ENCODE measurements around the gene FAM83C. TPM values are rescaled to one million over a fixed set of nuclear protein-coding genes. Genes with fewer than 3 reads are reported as not detected.
A peak's percentile ranks its signal among the peaks of the same experiment; 100 is the strongest.

FAM83C gene
- total RNA-seq, 1 donor = not detected

DNA sequence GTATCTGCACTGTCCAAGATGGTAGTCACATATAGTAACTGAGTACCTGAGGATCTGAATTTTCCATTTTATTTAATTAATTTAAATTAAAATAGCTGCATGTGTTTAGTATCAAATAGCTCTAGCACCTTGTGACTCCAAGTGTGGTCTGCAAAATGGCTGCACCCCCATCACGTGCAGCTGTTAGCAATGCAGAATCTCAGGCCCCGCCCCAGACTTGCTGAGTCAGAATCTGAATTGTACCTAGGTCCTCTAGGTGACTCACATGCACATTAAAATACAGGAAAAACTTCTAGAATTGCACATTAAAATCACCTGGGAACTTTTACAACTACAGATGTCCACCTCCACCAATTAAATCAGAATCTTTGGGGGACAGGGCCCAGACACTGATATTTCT lies 19.2 kb upstream of the FAM83C start:
- DNase-seq (ENCODE audit: low read depth) = no peak
- TF ChIP-seq, protein P1, sequence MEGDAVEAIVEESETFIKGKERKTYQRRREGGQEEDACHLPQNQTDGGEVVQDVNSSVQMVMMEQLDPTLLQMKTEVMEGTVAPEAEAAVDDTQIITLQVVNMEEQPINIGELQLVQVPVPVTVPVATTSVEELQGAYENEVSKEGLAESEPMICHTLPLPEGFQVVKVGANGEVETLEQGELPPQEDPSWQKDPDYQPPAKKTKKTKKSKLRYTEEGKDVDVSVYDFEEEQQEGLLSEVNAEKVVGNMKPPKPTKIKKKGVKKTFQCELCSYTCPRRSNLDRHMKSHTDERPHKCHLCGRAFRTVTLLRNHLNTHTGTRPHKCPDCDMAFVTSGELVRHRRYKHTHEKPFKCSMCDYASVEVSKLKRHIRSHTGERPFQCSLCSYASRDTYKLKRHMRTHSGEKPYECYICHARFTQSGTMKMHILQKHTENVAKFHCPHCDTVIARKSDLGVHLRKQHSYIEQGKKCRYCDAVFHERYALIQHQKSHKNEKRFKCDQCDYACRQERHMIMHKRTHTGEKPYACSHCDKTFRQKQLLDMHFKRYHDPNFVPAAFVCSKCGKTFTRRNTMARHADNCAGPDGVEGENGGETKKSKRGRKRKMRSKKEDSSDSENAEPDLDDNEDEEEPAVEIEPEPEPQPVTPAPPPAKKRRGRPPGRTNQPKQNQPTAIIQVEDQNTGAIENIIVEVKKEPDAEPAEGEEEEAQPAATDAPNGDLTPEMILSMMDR (IDR thresholded peaks at IDR 0.05; ENCODE audit: insufficient read depth, low read depth, low read length) = no peak
- H3K4me3 ChIP-seq (ENCODE audit: low read depth, low read length) = no peak overlapping the region

DNA sequence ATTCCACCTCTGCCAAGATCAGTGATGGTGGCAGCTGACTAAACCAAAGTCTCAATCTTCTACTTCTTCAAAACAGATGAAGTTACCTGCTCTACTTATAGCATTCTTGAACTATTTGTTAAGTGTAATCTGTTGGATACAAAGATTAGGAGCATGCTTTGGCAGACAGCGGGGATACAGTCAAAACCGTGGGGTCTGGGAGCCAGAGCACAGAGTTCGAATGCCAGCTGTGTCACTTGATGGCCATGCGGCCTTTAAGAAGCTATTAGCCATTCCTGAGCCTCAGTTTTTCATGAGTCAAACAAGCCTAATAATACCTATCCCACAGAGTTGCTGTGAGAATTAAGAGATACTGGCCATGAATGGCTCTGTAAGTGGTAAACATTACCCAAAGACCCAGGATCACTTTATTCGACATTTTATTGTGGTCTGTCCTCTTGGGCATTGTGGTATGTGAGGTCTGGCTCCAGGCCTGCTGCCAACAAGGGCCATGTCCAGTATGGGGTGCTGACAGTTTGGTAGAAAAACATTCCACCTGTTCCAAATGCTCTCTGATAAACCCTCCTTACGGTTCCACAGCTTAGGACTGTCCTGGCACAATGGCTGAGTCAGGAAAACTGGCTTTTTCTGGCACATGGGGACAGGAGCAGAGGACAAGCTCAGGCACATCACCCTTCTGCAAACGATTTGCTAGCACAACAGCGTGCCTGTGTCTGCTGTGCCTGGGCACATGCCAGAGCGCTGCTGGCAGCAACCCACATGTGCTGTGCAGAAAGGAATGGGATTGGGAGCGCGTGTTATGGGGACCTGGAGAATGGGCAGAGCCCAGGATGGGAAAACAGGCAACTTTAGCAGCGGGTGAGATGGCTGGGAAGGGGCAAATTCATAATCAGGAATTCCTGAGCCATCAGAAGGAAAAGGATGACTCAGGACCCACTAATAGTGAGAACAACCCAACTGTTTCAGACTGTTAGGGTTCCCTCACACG lies 15.7 kb upstream of the FAM83C start:
- TF ChIP-seq, protein P1 (IDR thresholded peaks at IDR 0.05; ENCODE audit: insufficient read depth, low read depth, low read length) = no peak
- H3K4me3 ChIP-seq (ENCODE audit: low read depth, low read length) = no peak overlapping the region
- DNase-seq (ENCODE audit: low read depth) = no peak

DNA sequence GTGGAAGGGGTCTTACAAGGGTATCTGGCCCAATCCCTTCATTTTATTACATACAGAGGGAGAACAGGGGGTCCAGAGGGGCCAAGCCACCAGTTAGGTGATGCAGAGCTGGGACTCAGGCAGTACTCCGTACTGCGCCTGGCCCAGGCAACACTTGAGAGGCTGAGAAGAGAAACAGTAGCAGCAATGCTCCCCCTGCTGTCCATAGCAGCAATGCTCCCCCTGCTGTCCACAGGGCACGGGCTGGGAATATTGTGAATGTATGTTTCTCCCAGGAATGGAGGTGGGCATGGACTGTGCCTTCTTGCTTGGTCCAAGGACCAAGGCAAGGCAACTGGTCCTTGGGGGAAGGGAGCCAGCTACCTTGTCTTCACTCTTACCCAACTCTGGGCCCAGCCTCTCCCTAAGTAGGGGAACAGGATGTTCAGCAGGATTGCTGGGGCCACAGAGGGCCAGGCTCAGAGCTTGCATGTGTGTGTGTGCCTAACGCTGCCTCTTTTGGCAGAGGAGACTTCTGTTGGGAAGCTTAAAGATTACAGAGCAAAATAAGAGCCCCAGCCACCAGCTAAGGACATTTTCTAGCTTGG lies 14.8 kb upstream of the FAM83C start:
- TF ChIP-seq, protein P1 (IDR thresholded peaks at IDR 0.05; ENCODE audit: insufficient read depth, low read depth, low read length) = peak; percentile 92
- no peak overlapping the region for H3K4me3 ChIP-seq (ENCODE audit: low read depth, low read length)
- DNase-seq (ENCODE audit: low read depth) = peak; percentile 75

DNA sequence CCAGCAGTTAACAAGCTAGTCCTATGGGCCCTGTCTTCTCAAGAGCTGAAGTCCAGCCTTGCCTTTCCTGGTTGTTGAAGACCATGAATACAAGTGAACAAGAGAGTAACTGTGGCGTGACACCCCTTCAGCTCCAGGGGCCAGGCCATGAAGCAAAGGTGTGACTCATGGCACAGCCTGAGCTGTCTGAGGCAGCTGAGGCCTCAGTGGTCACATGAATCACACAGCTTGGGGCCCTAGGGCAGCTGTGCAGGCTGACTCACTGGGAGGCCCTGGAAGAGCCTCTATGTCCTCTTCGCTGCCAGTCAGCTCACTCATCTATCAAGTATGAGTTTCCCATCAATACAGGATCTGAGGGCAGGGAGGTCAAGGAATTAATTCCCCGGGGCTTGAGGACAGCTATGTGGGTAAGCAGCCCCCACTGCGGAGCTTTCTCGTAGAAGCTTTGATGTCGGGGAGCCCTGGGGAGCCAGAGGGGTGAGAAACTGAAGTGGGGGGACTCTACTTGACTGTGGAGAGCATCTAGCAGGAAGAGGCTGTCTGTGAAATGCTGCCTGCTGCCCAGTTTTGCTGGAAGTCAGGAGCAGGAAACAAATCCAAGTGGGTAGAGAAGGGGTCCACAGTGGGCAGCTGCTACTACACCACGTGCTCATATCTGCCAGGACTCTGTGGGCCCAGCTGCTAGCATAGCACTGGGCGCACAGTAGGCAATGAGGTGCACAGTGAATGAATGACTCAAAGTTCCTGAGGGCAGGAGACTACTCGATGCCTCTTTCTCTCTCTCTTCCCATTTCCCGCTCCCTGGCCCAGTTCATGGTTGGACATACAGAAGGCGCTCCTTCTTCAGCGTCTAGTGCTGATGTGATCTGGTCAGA lies 13.7 kb upstream of the FAM83C start:
- H3K4me3 ChIP-seq (ENCODE audit: low read depth, low read length) = no peak overlapping the region
- DNase-seq (ENCODE audit: low read depth) = peak; percentile 98
- TF ChIP-seq, protein P1 (IDR thresholded peaks at IDR 0.05; ENCODE audit: insufficient read depth, low read depth, low read length) = no peak

DNA sequence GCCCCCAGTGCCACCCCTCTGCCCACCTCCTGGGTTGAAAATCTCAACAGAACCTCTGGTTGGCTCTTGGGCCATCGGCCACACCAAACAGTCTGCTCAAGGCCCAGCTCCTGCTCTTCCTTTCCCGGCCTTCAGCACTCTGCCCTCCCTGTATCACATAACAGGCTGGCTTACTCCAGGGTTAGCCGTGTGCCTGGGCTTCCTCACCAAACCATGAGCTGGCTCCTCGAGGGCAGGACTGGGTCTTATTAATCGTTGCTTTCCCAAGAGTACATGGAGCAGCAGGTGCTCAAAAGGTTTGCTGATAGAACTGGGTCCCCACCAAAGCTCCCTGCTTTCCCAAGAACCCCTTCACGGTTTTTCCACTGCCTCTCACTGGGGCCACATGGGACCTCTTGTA lies 12.7 kb upstream of the FAM83C start:
- H3K4me3 ChIP-seq (ENCODE audit: low read depth, low read length) = no peak overlapping the region
- TF ChIP-seq, protein P1 (IDR thresholded peaks at IDR 0.05; ENCODE audit: insufficient read depth, low read depth, low read length) = no peak
- DNase-seq (ENCODE audit: low read depth) = no peak

DNA sequence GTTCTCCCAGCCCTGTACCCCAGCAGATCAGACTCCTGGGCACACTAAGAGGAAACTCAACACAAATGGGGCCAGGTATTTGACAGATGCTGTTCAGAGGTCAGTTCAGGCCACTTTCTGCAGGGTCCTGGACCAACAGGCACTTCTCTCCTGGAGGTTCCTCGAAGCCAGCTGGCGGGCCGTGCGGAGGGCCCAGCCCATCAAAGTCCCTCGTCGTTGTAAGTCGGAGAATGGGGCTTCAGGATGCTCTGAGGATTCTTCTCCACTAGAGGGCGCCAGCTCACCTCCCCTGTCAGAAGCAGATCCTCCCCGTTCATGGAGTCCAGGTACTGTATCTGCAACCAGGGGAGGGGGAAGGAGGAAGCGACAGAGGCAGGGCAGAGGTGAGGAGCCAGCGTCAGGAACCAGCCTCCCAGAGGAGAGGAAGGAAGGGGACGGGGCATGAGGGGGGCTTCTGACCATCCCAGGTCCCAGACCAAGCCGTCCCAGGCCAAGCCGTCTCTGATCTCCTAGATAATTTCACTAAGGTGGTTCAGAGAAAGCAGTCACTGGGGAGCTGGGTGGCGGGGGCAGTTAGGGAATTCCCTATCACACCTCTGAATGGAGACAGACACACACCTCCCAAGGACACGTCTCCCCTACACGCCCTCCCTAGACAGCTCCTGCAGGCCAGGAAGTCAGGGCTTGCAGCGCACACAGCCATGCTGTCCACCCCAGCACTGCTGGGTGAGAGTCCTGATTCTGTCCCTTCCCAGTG lies 11.7 kb upstream of the FAM83C start:
- DNase-seq (ENCODE audit: low read depth) = peak; percentile 92

More for the DNA sequence above, 11.7 kb upstream of the FAM83C start:
- TF ChIP-seq, protein P1 (IDR thresholded peaks at IDR 0.05; ENCODE audit: insufficient read depth, low read depth, low read length) = peak; percentile 98
- no peak overlapping the region for H3K4me3 ChIP-seq (ENCODE audit: low read depth, low read length)
